Breast epithelium (tissue), 4 donors: ENCODE measurements around the gene TNS3. TPM values are rescaled to one million over a fixed set of nuclear protein-coding genes. Genes with fewer than 3 reads are reported as not detected.
A peak's percentile ranks its signal among the peaks of the same experiment; 100 is the strongest.

Source experiments
- DNase-seq, 2 donors: peaks; one replicate each; pipeline ENCODE4 v3.0.0-alpha.2; 2019; ENCODE audit warnings: low spot score in 2 of 2
- H3K27ac ChIP-seq, 2 donors: fragments of 200-600 bp; sonication (generic) in 1 of 2; one replicate each; pipeline ENCODE4 v1.5.1; 2016 to 2019; ENCODE audit warnings: mild to moderate bottlenecking in 1 of 2
- H3K27me3 ChIP-seq, 2 donors: fragments of 200-600 bp; sonication (generic) in 1 of 2; one replicate each; pipeline versions ENCODE4 v1.5.1 to v1.6.0; 2017 to 2019; ENCODE audit warnings: control low read depth in 1 of 2, mild to moderate bottlenecking in 1 of 2
- H3K36me3 ChIP-seq: fragments of 200-600 bp; one replicate; pipeline ENCODE4 v1.5.1; 2019
- H3K4me1 ChIP-seq, 2 donors: fragments of 200-600 bp; sonication (generic); one replicate each; pipeline ENCODE4 v1.5.1; 2016 to 2019; ENCODE audit warnings: control low read depth in 1 of 2
- H3K4me3 ChIP-seq, 3 donors: fragments of 200-600 bp; sonication (generic); 1 replicate in 2 of 3; 2 replicates in 1 of 3; pipeline ENCODE4 v1.5.1; 2016 to 2019; ENCODE audit warnings: mild to moderate bottlenecking in 3 of 3, moderate library complexity in 2 of 3
- H3K9me3 ChIP-seq, 2 donors: fragments of 200-600 bp; sonication (generic) in 1 of 2; one replicate each; pipeline ENCODE4 v1.5.1; 2016 to 2019; ENCODE audit warnings: control low read depth in 1 of 2
- POLR2A ChIP-seq: fragments of 450-650 bp; IDR thresholded peaks from one replicate; pipeline ENCODE4 v1.6.1; 2016; ENCODE audit warnings: antibody characterized with exemption, mild to moderate bottlenecking, moderate library complexity
- POLR2AphosphoS5 ChIP-seq, 3 donors: sonication (generic); formaldehyde crosslinking; IDR thresholded peaks; one replicate each; pipeline ENCODE4 v1.6.1; 2017; ENCODE audit warnings: antibody characterized with exemption in 3 of 3
- intact Hi-C: fragments of 100-400 bp; cut with DNase I; formaldehyde crosslinking; loops from one replicate; pipeline ENCODE4 v1.15.1; 2023; ENCODE audit warnings: low total_unique reads
- total RNA-seq, 3 donors: library from RNA; depleted of rRNA; stranded (reverse); fragments of >200 nt; gene quantifications; one replicate each; pipeline ENCODE4 v1.1.0, GENCODE V29; 2016
- TF ChIP-seq, protein P1 (sequence below), 3 donors: fragments of 450-650 bp; IDR thresholded peaks; one replicate each; pipeline ENCODE4 v1.5.1; 2016 to 2017; ENCODE audit warnings: antibody characterized with exemption in 3 of 3, mild to moderate bottlenecking in 3 of 3, moderate library complexity in 3 of 3

Gene TNS3
- total RNA-seq, 3 donors from 2014 or later: 41.0 to 78.1 (median 56.2) TPM

DNA sequence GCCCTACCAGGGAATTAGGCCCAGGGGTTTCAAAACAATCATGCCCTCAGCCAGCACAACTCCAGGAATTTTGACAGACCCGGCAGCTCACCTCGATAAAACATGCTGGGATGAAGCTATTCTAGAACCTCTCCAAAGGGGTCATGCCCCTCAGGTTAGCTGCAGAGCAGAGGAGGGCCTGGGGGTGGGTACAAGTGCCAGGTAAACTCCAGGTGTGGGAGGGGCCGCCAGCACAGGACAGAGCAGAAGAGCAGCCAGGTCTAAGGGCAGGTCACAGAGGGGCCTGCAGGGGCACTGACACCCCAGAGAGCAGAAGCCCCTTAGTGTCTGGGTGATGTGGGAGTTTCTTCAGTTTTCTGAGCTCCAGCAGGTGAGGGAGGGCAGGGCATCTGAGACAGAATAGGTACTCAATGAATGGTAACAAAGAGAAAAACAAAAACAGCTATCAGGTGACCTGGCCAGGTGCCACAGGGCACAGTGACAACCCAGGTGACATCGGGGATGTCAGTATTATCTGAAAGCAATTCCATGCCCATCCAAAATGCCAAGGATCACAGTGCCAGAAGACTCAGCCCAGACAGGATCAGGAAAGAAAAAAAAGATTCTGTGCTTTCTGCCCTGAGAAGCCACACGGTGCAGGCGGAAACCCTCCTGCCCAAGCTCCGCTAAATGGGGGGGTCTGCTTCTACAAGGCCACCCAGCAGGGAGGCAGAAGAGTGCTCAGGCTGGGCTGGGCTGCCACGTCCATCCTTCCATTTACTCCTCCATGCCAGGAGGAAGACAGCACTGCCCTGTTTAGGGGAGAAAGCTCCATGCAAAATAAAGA lies 104.5 kb downstream of the TNS3 start:
- no peaks in the 10 kb centered on the region for H3K9me3 ChIP-seq
- peaks cover 5 to 7% of the 10 kb centered on the region in 2 donors for H3K4me1 ChIP-seq
- no peak overlapping the region for H3K4me3 ChIP-seq
- H3K27me3 ChIP-seq: no peaks in the 10 kb centered on the region
- DNase-seq: no peak
- TF ChIP-seq, protein P1, sequence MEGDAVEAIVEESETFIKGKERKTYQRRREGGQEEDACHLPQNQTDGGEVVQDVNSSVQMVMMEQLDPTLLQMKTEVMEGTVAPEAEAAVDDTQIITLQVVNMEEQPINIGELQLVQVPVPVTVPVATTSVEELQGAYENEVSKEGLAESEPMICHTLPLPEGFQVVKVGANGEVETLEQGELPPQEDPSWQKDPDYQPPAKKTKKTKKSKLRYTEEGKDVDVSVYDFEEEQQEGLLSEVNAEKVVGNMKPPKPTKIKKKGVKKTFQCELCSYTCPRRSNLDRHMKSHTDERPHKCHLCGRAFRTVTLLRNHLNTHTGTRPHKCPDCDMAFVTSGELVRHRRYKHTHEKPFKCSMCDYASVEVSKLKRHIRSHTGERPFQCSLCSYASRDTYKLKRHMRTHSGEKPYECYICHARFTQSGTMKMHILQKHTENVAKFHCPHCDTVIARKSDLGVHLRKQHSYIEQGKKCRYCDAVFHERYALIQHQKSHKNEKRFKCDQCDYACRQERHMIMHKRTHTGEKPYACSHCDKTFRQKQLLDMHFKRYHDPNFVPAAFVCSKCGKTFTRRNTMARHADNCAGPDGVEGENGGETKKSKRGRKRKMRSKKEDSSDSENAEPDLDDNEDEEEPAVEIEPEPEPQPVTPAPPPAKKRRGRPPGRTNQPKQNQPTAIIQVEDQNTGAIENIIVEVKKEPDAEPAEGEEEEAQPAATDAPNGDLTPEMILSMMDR (IDR thresholded peaks at IDR 0.05): no peak
- TF ChIP-seq POLR2A (no peak), POLR2AphosphoS5 (IDR thresholded peaks at IDR 0.05) (no peak)
- H3K27ac ChIP-seq: peak overlapping the region in 1 of 2 donors; percentile 88
- no peaks in the 10 kb centered on the region for H3K36me3 ChIP-seq
- intact Hi-C loops: no loop called here

DNA sequence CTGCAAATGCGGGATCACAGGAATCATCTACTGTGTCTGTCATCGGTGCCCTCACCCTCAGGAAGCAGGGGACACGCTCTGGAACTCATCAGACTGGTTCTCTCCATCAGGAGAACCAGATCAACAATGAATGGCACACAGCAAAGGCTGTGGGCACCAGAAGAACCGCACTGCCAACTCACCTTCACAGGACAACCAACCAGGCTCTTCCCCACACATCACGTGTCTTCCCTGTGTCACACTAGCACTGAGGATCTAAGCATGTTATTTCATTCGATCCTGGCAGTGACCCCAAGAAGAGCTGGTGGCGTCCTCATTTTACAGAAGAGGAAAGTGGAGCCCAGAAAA lies 106.1 kb downstream of the TNS3 start:
- no peaks in the 10 kb centered on the region for H3K36me3 ChIP-seq
- peak in 1 of 2 donors; percentile 81 for DNase-seq
- H3K4me3 ChIP-seq: no peak overlapping the region
- H3K9me3 ChIP-seq: no peaks in the 10 kb centered on the region
- intact Hi-C loops: no loop called here
- H3K4me1 ChIP-seq: peaks cover 5 to 7% of the 10 kb centered on the region in 2 donors
- TF ChIP-seq, protein P1 (IDR thresholded peaks at IDR 0.05): no peak
- TF ChIP-seq POLR2A (no peak), POLR2AphosphoS5 (IDR thresholded peaks at IDR 0.05) (peak in 1 of 3 donors; percentile 57)
- no peaks in the 10 kb centered on the region for H3K27me3 ChIP-seq
- H3K27ac ChIP-seq: peak overlapping the region; percentile 81 to 88

DNA sequence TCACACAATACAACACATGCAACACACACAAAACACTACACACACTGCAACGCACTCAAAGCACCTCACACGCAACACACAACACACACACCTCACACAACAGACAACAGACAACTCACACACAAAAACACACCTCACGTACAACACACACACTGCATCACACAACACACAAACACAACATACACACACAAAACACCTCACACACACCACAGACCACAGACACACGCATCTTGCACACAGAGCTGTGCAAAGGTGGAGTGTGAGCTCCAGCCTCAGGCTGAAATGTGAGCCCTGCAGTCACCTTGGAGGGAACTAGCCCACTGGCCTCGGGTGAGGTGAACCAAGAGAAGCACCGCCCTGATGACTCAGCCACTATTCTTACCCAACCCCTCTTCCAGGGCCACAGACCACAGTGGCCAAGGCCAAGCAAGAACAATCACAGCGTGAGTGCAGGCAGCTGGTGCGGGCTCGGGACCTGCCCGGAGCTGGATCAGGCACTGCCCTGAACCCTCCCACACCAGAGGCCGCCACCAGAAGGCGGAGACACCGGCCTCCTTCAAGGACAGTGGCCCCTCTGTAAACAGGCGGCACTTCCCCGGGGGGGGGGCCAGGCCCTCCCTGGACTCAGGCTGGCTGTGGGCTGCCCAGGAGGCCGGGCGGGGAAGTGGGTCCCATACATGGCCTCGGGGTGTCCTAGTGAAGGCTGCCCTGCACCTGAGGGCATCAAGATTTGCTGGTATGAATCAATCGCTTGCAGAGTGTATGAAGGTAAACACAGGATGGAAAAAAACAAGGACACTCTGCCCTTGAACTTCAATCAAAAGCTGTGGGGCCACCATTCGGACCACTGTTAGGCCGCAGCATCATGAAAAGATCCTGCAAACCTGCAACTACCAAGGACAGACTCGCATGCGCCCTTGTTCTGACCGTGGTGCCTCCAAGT lies 106.7 kb downstream of the TNS3 start:
- no peak for TF ChIP-seq POLR2A
- TF ChIP-seq POLR2AphosphoS5 (IDR thresholded peaks at IDR 0.05): peak; percentile 65 to 90 (median 79)
- TF ChIP-seq, protein P1 (IDR thresholded peaks at IDR 0.05): peak in 1 of 3 donors; percentile 25
- Histone ChIP-seq H3K4me1 (peaks cover 5 to 7% of the 10 kb centered on the region in 2 donors), H3K36me3 (no peaks in the 10 kb centered on the region), H3K4me3 (peak overlapping the region in 1 of 3 donors; percentile 34), H3K27me3 (no peaks in the 10 kb centered on the region), H3K27ac (peak overlapping the region; percentile 81 to 88), H3K9me3 (no peaks in the 10 kb centered on the region)
- peak; percentile 85 to 90 for DNase-seq
- intact Hi-C loops: no loop called here

DNA sequence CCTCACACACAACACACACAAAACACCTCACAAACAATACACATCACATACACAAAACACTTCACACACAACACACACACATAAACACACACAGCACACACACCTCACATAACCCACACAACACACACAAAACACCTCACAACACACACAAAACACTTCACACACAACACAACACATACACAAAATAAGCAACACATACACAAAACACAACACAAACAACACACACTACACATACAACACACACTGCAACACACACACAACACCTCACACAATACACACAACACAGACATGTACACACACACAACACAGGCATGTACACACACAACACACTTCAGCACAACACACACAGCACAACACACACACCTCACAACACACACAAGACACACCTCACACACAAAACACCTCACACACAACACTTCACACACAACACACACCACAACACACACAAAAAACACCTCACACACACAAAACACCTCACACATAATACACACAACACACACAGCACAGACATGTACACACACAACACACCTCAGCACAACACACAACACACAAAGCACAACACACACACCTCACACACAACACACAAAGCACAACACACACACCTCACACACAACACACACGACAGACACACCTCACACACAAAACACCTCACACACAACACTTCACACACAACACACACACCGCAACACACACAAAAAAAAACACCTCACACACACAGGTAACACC lies 107.5 kb downstream of the TNS3 start:
- Histone ChIP-seq H3K27me3 (no peaks in the 10 kb centered on the region), H3K4me3 (no peak overlapping the region), H3K9me3 (no peaks in the 10 kb centered on the region), H3K36me3 (no peaks in the 10 kb centered on the region), H3K4me1 (peaks cover 5 to 7% of the 10 kb centered on the region in 2 donors), H3K27ac (peak overlapping the region; percentile 81 to 88)
- intact Hi-C loops: no loop called here
- DNase-seq: no peak
- TF ChIP-seq POLR2A (no peak), POLR2AphosphoS5 (IDR thresholded peaks at IDR 0.05) (no peak)
- TF ChIP-seq, protein P1 (IDR thresholded peaks at IDR 0.05): no peak
